SK-N-SH (cell line): ENCODE measurements around the gene PHOX2A. TPM values are rescaled to one million over a fixed set of nuclear protein-coding genes. Genes with fewer than 3 reads are reported as not detected.

ENCODE experiments used
- CTCF ChIA-PET: fragments of 300-600, 350-600 bp; formaldehyde crosslinking; extraction: SDS; loops from one replicate; lab custom pipeline; 2021; lab: Yijun Ruan, JAX
- POLR2A ChIA-PET: fragments of 350-600 bp; sonication (Branson Sonifier 250); formaldehyde crosslinking; extraction: SDS; loops from one replicate; lab custom pipeline; 2020; ENCODE audit warnings: antibody characterized with exemption, inconsistent platforms; lab: Yijun Ruan, JAX
- DNase-seq: peaks from one replicate; pipeline ENCODE4 v3.0.0; 2012
- H2AFZ ChIP-seq: fragments of 200-600 bp; sonication (generic); 2 replicates; pipeline ENCODE4 v1.8.1; 2016; ENCODE audit warnings: antibody characterized with exemption, mild to moderate bottlenecking, low read depth
- H3F3A ChIP-seq: fragments of 200-600 bp; sonication (generic); replicated peaks from 2 replicates; pipeline ENCODE3; 2016; ENCODE audit warnings: antibody characterized with exemption, mild to moderate bottlenecking; ENCODE audit not compliant: insufficient read depth
- H3K27ac ChIP-seq, 2 experiments: fragments of 200-500 bp in 1 of 2; fragments of 200-600 bp in 1 of 2; sonication (Bioruptor generic) in 1 of 2; sonication (generic), shearing (Covaris generic) in 1 of 2; 2 replicates each; pipeline versions ENCODE4 v1.5.1 to v1.6.1; 2014 to 2016; ENCODE audit warnings: low read depth in 2 of 2, inconsistent platforms in 1 of 2, low read length in 1 of 2, mild to moderate bottlenecking in 1 of 2, mixed read lengths in 1 of 2
- H3K27me3 ChIP-seq: fragments of 200-600 bp; sonication (generic), shearing (Covaris generic); 2 replicates; pipeline ENCODE4 v1.6.1; 2016; ENCODE audit warnings: mixed run types; ENCODE audit not compliant: insufficient read depth
- H3K36me3 ChIP-seq, 2 experiments: fragments of 200-500 bp in 1 of 2; fragments of 200-600 bp in 1 of 2; sonication (Bioruptor generic) in 1 of 2; sonication (generic) in 1 of 2; replicated peaks in 1 of 2; 2 replicates each; pipeline versions ENCODE3 to v1.5.1; 2014 to 2016; ENCODE audit warnings: low read length in 1 of 2, mild to moderate bottlenecking in 1 of 2; ENCODE audit not compliant: insufficient read depth in 2 of 2, control insufficient read depth in 1 of 2
- H3K4me1 ChIP-seq, 2 experiments: fragments of 200-500 bp in 1 of 2; fragments of 200-600 bp in 1 of 2; sonication (Bioruptor generic) in 1 of 2; sonication (generic), shearing (Covaris generic) in 1 of 2; 2 replicates each; pipeline versions ENCODE4 v1.5.1 to v1.6.1; 2014 to 2016; ENCODE audit warnings: low read depth in 1 of 2, low read length in 1 of 2, mixed run types in 1 of 2; ENCODE audit not compliant: insufficient read depth in 2 of 2, control insufficient read depth in 1 of 2
- H3K4me2 ChIP-seq: fragments of 200-600 bp; sonication (generic), shearing (Covaris generic); 2 replicates; pipeline ENCODE4 v1.6.1; 2017; ENCODE audit warnings: mixed run types
- H3K4me3 ChIP-seq, 2 experiments: fragments of 200-500 bp in 1 of 2; fragments of 200-600 bp in 1 of 2; sonication (Bioruptor generic) in 1 of 2; sonication (generic), shearing (Covaris generic) in 1 of 2; 2 replicates each; pipeline versions ENCODE4 v1.5.1 to v1.8.1; 2014 to 2016; ENCODE audit warnings: low read depth in 2 of 2, inconsistent platforms in 1 of 2, low read length in 1 of 2, mild to moderate bottlenecking in 1 of 2, mixed read lengths in 1 of 2, moderate library complexity in 1 of 2
- H3K79me2 ChIP-seq: fragments of 200-600 bp; sonication (generic); 2 replicates; pipeline ENCODE4 v1.8.1; 2017; ENCODE audit warnings: mild to moderate bottlenecking; ENCODE audit not compliant: insufficient read depth
- H3K9ac ChIP-seq: fragments of 200-600 bp; sonication (generic); 2 replicates; pipeline ENCODE4 v1.6.1; 2017; ENCODE audit warnings: mixed run types
- H3K9me2 ChIP-seq: fragments of 200-600 bp; sonication (generic); 2 replicates; pipeline ENCODE4 v1.6.1; 2017; ENCODE audit warnings: mixed run types
- H3K9me3 ChIP-seq: fragments of 200-600 bp; sonication (generic); 2 replicates; pipeline ENCODE4 v1.6.1; 2017; ENCODE audit warnings: mixed run types, mild to moderate bottlenecking, moderate library complexity
- H4K20me1 ChIP-seq: fragments of 200-600 bp; sonication (generic); 2 replicates; pipeline ENCODE4 v1.6.1; 2017; ENCODE audit warnings: mild to moderate bottlenecking, mixed run types; ENCODE audit not compliant: insufficient read depth
- ELF1 ChIP-seq: IDR thresholded peaks from 2 replicates; pipeline ENCODE4 v1.4.0; 2012
- EP300 ChIP-seq, 2 experiments: IDR thresholded peaks; 2 replicates each; pipeline versions ENCODE4 v1.4.0 to v1.6.1; 2012; ENCODE audit warnings: borderline replicate concordance in 1 of 2, low read depth in 1 of 2, low read length in 1 of 2
- FOXJ3 ChIP-seq: sonication (generic); formaldehyde crosslinking; IDR thresholded peaks from 2 replicates; pipeline ENCODE4 v1.5.1; 2020; ENCODE audit warnings: mild to moderate bottlenecking, missing genetic modification reagents
- FOXM1 ChIP-seq: IDR thresholded peaks from 2 replicates; pipeline ENCODE4 v1.4.0; 2012; ENCODE audit warnings: low read depth, mild to moderate bottlenecking
- GABPA ChIP-seq: IDR thresholded peaks from 2 replicates; pipeline ENCODE4 v1.4.0; 2012; ENCODE audit warnings: low read depth, mild to moderate bottlenecking
- GATA2 ChIP-seq: sonication (generic); formaldehyde crosslinking; IDR thresholded peaks from 2 replicates; pipeline ENCODE4 v1.5.0; 2020; ENCODE audit warnings: mild to moderate bottlenecking, missing genetic modification reagents
- JUND ChIP-seq: IDR thresholded peaks from 2 replicates; pipeline ENCODE4 v1.4.0; 2012
- MXI1 ChIP-seq: IDR thresholded peaks from 2 replicates; pipeline ENCODE4 v1.6.1; 2012; ENCODE audit warnings: mild to moderate bottlenecking, low read depth, low read length, improper control_type of control experiment
- NFIC ChIP-seq: IDR thresholded peaks from 2 replicates; pipeline ENCODE4 v1.4.0; 2012; ENCODE audit warnings: borderline replicate concordance
- NRF1 ChIP-seq: IDR thresholded peaks from 2 replicates; pipeline ENCODE4 v1.6.1; 2012; ENCODE audit warnings: low read depth, mild to moderate bottlenecking, low read length
- RCOR1 ChIP-seq: fragments of 150-350 bp; IDR thresholded peaks from 2 replicates; pipeline ENCODE4 v1.6.1; 2017; ENCODE audit warnings: antibody characterized with exemption, low read length
- RXRA ChIP-seq: IDR thresholded peaks from 2 replicates; pipeline ENCODE4 v1.4.0; 2012; ENCODE audit warnings: low read depth, mild to moderate bottlenecking, borderline replicate concordance
- SMC3 ChIP-seq: IDR thresholded peaks from 2 replicates; pipeline ENCODE4 v1.6.1; 2012; ENCODE audit warnings: low read depth, low read length, improper control_type of control experiment
- TCF12 ChIP-seq: IDR thresholded peaks from 2 replicates; pipeline ENCODE4 v1.4.0; 2012
- YY1 ChIP-seq: IDR thresholded peaks from 2 replicates; pipeline ENCODE4 v1.4.0; 2012; ENCODE audit warnings: low read depth, mild to moderate bottlenecking
- WGBS: methylation state at CpG from one replicate; pipeline ENCODE4 v1.1.6; 2017; ENCODE audit warnings: low lambda C conversion rate; 5-methylcytosine and 5-hydroxymethylcytosine counted together
- polyA plus RNA-seq, 3 experiments: library from polyadenylated mRNA; depleted of rRNA; stranded (reverse); fragments of >200 nt; gene quantifications; 2 replicates each; pipeline ENCODE4 v1.2.3, GENCODE V29; 2012
- TF ChIP-seq, protein P1 (sequence below): IDR thresholded peaks from 2 replicates; pipeline ENCODE4 v1.4.0; 2012; ENCODE audit warnings: low read depth
- TF ChIP-seq, protein P2 (sequence below): IDR thresholded peaks from 2 replicates; pipeline ENCODE4 v1.4.0; 2012; ENCODE audit warnings: low read depth, borderline replicate concordance
- TF ChIP-seq, protein P3 (sequence below): IDR thresholded peaks from 2 replicates; pipeline ENCODE4 v1.6.1; 2012; ENCODE audit warnings: mild to moderate bottlenecking, low read depth, low read length, moderate library complexity
- TF ChIP-seq, protein P4 (sequence below): IDR thresholded peaks from 2 replicates; pipeline ENCODE4 v1.4.0; 2012; ENCODE audit warnings: low read depth, borderline replicate concordance

The PHOX2A gene
- polyA plus RNA-seq, 1 of the 3 experiments (the other 2 are of a cell fraction): 75.6 TPM

DNA sequence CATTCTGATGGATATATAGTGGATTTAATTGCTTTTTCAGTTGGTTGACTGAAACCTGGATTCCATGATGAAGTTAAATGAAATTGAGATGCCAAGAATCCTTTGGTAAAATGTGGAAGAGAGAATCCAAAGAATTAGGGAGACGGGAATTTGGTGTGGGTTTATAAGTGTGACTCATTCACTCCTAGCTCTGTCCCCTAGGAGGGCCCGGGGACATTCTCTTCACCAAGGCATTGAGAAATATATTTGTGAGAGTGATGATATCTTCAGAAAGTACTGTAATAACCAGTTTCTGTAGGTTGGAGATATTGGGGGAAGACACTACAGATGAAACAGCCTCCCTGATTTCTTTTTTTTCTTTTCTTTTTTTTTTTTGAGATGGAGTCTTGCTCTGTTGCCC lies 13.6 kb upstream of the PHOX2A start:
- no peak for DNase-seq
- H3K9me3 ChIP-seq: no peaks in the 10 kb centered on the region
- ChIA-PET POLR2A (no interaction called here), CTCF (interaction anchor here (0.7 kb wide), 1 partner anchor 13 kb away, joined by 3 read pairs; no protein-coding TSS in a partner anchor)
- 56% methylated on average over 2 of the region's 2 CpGs for WGBS
- no peak overlapping the region for H3K4me3 ChIP-seq
- H2AFZ ChIP-seq: no peak overlapping the region
- no peaks in the 10 kb centered on the region for H3K9me2 ChIP-seq
- no peak overlapping the region for H3K27ac ChIP-seq
- H3K36me3 ChIP-seq: no peaks in the 10 kb centered on the region
- no peaks in the 10 kb centered on the region for H3K27me3 ChIP-seq
- no peak overlapping the region for H3K9ac ChIP-seq
- H3F3A ChIP-seq: peaks cover 7% of the 10 kb centered on the region
- no peaks in the 10 kb centered on the region for H3K79me2 ChIP-seq
- no peaks in the 10 kb centered on the region for H4K20me1 ChIP-seq
- H3K4me1 ChIP-seq: no peaks in the 10 kb centered on the region; a peak in 1 of 4 replicates
- no peak for TF ChIP-seq TCF12
- no peak for TF ChIP-seq JUND
- TF ChIP-seq RXRA: no peak
- TF ChIP-seq YY1: no peak
- TF ChIP-seq GATA2 (CRISPR knock-in tag): no peak
- no peak for TF ChIP-seq MXI1
- no peak for TF ChIP-seq NFIC
- TF ChIP-seq, protein P1, sequence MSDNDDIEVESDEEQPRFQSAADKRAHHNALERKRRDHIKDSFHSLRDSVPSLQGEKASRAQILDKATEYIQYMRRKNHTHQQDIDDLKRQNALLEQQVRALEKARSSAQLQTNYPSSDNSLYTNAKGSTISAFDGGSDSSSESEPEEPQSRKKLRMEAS: no peak
- no peak for TF ChIP-seq ELF1
- H3K4me2 ChIP-seq: no peak overlapping the region

DNA sequence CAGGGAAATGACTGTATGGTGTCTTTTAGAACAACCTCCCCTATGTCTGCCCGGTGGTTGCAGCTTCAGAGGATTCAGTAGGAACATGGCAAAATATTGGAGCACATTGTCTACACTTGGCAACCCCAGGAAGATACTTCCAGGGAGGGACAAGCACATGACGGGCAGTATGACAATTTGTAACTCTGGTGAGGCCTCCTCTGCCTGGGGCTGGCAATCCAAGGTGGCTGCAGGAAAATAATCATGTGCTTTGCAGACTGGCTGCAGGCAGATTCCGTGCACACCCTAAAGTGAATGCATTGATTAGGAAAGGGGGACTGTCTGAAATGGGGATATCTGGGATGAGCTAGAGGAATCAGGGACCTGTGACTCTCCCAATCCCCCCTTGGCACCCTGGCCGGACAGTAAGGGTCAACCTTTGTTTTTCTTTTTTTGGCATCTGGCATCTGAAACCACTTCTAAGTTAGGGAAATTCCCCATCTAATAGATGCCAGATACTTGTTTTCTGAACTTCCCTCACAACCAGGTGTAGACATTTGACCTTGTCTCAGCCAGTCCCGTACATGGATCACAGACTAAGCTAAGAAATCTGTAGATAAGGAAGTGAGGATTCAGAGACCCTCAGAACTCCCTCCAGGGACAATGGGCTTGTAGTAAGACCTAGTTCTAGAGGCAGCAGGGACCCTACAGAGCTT lies 10.5 kb upstream of the PHOX2A start:
- H3K4me2 ChIP-seq: no peak overlapping the region
- H3K27me3 ChIP-seq: no peaks in the 10 kb centered on the region
- ChIA-PET POLR2A (interaction anchor here (1.3 to 1.9 kb wide), 3 partner anchors 11 to 95 kb away, joined by 3 to 10 read pairs (median 4); partner anchors contain the start of gene PHOX2A), CTCF (interaction anchor here (1.2 to 1.9 kb wide), 4 partner anchors 8 to 180 kb away, joined by 3 to 5 read pairs (median 4); partner anchors contain the start of gene CLPB)
- H3K27ac ChIP-seq: no peak overlapping the region
- no peaks in the 10 kb centered on the region for H3K4me1 ChIP-seq
- H3K4me3 ChIP-seq: no peak overlapping the region
- H2AFZ ChIP-seq: no peak overlapping the region
- no peaks in the 10 kb centered on the region for H3K36me3 ChIP-seq
- 71% methylated on average over 4 of the region's 5 CpGs for WGBS
- no peak overlapping the region for H3K9ac ChIP-seq
- no peaks in the 10 kb centered on the region for H3K79me2 ChIP-seq
- DNase-seq: no peak
- H3K9me3 ChIP-seq: no peaks in the 10 kb centered on the region
- no peaks in the 10 kb centered on the region for H3F3A ChIP-seq
- no peaks in the 10 kb centered on the region for H4K20me1 ChIP-seq
- H3K9me2 ChIP-seq: no peaks in the 10 kb centered on the region
- TF ChIP-seq, protein P2, sequence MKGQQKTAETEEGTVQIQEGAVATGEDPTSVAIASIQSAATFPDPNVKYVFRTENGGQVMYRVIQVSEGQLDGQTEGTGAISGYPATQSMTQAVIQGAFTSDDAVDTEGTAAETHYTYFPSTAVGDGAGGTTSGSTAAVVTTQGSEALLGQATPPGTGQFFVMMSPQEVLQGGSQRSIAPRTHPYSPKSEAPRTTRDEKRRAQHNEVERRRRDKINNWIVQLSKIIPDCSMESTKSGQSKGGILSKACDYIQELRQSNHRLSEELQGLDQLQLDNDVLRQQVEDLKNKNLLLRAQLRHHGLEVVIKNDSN: no peak
- no peak for TF ChIP-seq FOXJ3 (CRISPR knock-in tag)
- TF ChIP-seq RXRA: no peak
- TF ChIP-seq SMC3: no peak
- no peak for TF ChIP-seq EP300 (IDR thresholded peaks at IDR 0.05; ENCODE audit: borderline replicate concordance in 1 of 2, low read depth in 1 of 2, low read length in 1 of 2)
- TF ChIP-seq NRF1: no peak
- TF ChIP-seq NFIC: no peak
- TF ChIP-seq, protein P3, sequence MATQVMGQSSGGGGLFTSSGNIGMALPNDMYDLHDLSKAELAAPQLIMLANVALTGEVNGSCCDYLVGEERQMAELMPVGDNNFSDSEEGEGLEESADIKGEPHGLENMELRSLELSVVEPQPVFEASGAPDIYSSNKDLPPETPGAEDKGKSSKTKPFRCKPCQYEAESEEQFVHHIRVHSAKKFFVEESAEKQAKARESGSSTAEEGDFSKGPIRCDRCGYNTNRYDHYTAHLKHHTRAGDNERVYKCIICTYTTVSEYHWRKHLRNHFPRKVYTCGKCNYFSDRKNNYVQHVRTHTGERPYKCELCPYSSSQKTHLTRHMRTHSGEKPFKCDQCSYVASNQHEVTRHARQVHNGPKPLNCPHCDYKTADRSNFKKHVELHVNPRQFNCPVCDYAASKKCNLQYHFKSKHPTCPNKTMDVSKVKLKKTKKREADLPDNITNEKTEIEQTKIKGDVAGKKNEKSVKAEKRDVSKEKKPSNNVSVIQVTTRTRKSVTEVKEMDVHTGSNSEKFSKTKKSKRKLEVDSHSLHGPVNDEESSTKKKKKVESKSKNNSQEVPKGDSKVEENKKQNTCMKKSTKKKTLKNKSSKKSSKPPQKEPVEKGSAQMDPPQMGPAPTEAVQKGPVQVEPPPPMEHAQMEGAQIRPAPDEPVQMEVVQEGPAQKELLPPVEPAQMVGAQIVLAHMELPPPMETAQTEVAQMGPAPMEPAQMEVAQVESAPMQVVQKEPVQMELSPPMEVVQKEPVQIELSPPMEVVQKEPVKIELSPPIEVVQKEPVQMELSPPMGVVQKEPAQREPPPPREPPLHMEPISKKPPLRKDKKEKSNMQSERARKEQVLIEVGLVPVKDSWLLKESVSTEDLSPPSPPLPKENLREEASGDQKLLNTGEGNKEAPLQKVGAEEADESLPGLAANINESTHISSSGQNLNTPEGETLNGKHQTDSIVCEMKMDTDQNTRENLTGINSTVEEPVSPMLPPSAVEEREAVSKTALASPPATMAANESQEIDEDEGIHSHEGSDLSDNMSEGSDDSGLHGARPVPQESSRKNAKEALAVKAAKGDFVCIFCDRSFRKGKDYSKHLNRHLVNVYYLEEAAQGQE: no peak
- no peak for TF ChIP-seq GABPA
- no peak for TF ChIP-seq JUND
- no peak for TF ChIP-seq RCOR1
- TF ChIP-seq, protein P4, sequence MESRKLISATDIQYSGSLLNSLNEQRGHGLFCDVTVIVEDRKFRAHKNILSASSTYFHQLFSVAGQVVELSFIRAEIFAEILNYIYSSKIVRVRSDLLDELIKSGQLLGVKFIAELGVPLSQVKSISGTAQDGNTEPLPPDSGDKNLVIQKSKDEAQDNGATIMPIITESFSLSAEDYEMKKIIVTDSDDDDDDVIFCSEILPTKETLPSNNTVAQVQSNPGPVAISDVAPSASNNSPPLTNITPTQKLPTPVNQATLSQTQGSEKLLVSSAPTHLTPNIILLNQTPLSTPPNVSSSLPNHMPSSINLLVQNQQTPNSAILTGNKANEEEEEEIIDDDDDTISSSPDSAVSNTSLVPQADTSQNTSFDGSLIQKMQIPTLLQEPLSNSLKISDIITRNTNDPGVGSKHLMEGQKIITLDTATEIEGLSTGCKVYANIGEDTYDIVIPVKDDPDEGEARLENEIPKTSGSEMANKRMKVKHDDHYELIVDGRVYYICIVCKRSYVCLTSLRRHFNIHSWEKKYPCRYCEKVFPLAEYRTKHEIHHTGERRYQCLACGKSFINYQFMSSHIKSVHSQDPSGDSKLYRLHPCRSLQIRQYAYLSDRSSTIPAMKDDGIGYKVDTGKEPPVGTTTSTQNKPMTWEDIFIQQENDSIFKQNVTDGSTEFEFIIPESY: no peak
- no peak for TF ChIP-seq FOXM1
- no peak for TF ChIP-seq YY1
- no peak for TF ChIP-seq TCF12
